Neuron (in vitro differentiated cells): ENCODE data around the gene PGD.
"Not testable (repeated sequence)": the region's sequence is repeated elsewhere in the genome, so short reads cannot be mapped to it uniquely, and the experiment has no call there.

Experiments
- H2AFZ ChIP-seq: one replicate; pipeline ENCODE4 v1.6.1; 2013; ENCODE audit warnings: low read depth, mild to moderate bottlenecking, inconsistent platforms, low read length, moderate library complexity
- H3K27me3 ChIP-seq: one replicate; pipeline ENCODE4 v1.6.1; 2013; ENCODE audit warnings: low read length; ENCODE audit not compliant: insufficient read depth
- H3K36me3 ChIP-seq: one replicate; pipeline ENCODE4 v1.6.1; 2013; ENCODE audit warnings: low read length; ENCODE audit not compliant: insufficient read depth
- H3K4me1 ChIP-seq: one replicate; pipeline ENCODE4 v1.6.1; 2013; ENCODE audit warnings: low read length; ENCODE audit not compliant: insufficient read depth
- H3K4me3 ChIP-seq: 2 replicates; pipeline ENCODE4 v1.5.1; 2013; ENCODE audit warnings: mild to moderate bottlenecking, low read length, moderate library complexity
- H3K9me3 ChIP-seq: one replicate; pipeline ENCODE4 v1.6.1; 2013; ENCODE audit warnings: low read length

The PGD gene

GRCh38 chr1:10415211-10415930, 16.5 kb downstream of the PGD start:
- no peak overlapping the region for H2AFZ ChIP-seq
- H3K27me3 ChIP-seq, result no peaks in the 10 kb centered on the region
- H3K9me3 ChIP-seq, result no peaks in the 10 kb centered on the region
- no peaks in the 10 kb centered on the region for H3K4me1 ChIP-seq
- H3K4me3 ChIP-seq, result no peak overlapping the region
- H3K36me3 ChIP-seq, result peaks cover 86% of the 10 kb centered on the region

- H3K36me3 ChIP-seq, result peaks cover 84% of the 10 kb centered on the region
- H2AFZ ChIP-seq, H3K9me3 ChIP-seq, H3K4me3 ChIP-seq, H3K27me3 ChIP-seq, H3K4me1 ChIP-seq: not testable (repeated sequence)
Observed at GRCh38 chr1:10415967-10416366, 17.1 kb downstream of the PGD start.

GRCh38 chr1:10418741-10419140, 19.9 kb downstream of the PGD start:
- H3K36me3 ChIP-seq, result peaks cover 70% of the 10 kb centered on the region
- H3K4me3 ChIP-seq, H3K9me3 ChIP-seq, H2AFZ ChIP-seq, H3K4me1 ChIP-seq, H3K27me3 ChIP-seq: not testable (repeated sequence)

GRCh38 chr1:10419351-10419750, 20.5 kb downstream of the PGD start:
- no peaks in the 10 kb centered on the region for H3K27me3 ChIP-seq
- no peaks in the 10 kb centered on the region for H3K4me1 ChIP-seq
- no peak overlapping the region for H2AFZ ChIP-seq
- peaks cover 64% of the 10 kb centered on the region for H3K36me3 ChIP-seq
- H3K4me3 ChIP-seq, result no peak overlapping the region
- no peaks in the 10 kb centered on the region for H3K9me3 ChIP-seq

GRCh38 chr1:10421637-10422036, 22.8 kb downstream of the PGD start:
- peaks cover 47% of the 10 kb centered on the region for H3K36me3 ChIP-seq
- H3K4me3 ChIP-seq, result no peak overlapping the region
- no peak overlapping the region for H2AFZ ChIP-seq
- no peaks in the 10 kb centered on the region for H3K27me3 ChIP-seq
- no peaks in the 10 kb centered on the region for H3K9me3 ChIP-seq
- H3K4me1 ChIP-seq, result no peaks in the 10 kb centered on the region

- no peak overlapping the region for H3K4me3 ChIP-seq
- no peaks in the 10 kb centered on the region for H3K27me3 ChIP-seq
- no peaks in the 10 kb centered on the region for H3K9me3 ChIP-seq
- no peak overlapping the region for H2AFZ ChIP-seq
- no peaks in the 10 kb centered on the region for H3K4me1 ChIP-seq
- peaks cover 28% of the 10 kb centered on the region for H3K36me3 ChIP-seq
Observed at GRCh38 chr1:10424034-10424433, 25.2 kb downstream of the PGD start.

- peaks cover 23% of the 10 kb centered on the region for H3K36me3 ChIP-seq
- no peak overlapping the region for H2AFZ ChIP-seq
- no peaks in the 10 kb centered on the region for H3K27me3 ChIP-seq
- H3K9me3 ChIP-seq, result no peaks in the 10 kb centered on the region
- H3K4me1 ChIP-seq, result peaks cover under 1% of the 10 kb centered on the region
- H3K4me3 ChIP-seq, result no peak overlapping the region
Observed at GRCh38 chr1:10424651-10425050, 25.8 kb downstream of the PGD start.

- not testable (repeated sequence) for H3K9me3 ChIP-seq, H3K27me3 ChIP-seq, H3K4me3 ChIP-seq, H3K4me1 ChIP-seq, H2AFZ ChIP-seq
- H3K36me3 ChIP-seq, result peaks cover 12% of the 10 kb centered on the region
Observed at GRCh38 chr1:10425826-10426534, 27.1 kb downstream of the PGD start.

GRCh38 chr1:10426535-10426848, 27.6 kb downstream of the PGD start:
- not testable (repeated sequence) for H3K4me3 ChIP-seq, H3K36me3 ChIP-seq, H3K27me3 ChIP-seq, H2AFZ ChIP-seq, H3K9me3 ChIP-seq
- H3K4me1 ChIP-seq, result peaks cover 10% of the 10 kb centered on the region

- Histone ChIP-seq H3K36me3 (peaks cover 6% of the 10 kb centered on the region), H2AFZ (no peak overlapping the region), H3K4me3 (no peak overlapping the region), H3K27me3 (no peaks in the 10 kb centered on the region), H3K9me3 (no peaks in the 10 kb centered on the region), H3K4me1 (peaks cover 11% of the 10 kb centered on the region)
Observed at GRCh38 chr1:10428984-10429383, 30.1 kb downstream of the PGD start.

GRCh38 chr1:10429868-10430215, 31.0 kb downstream of the PGD start:
- Histone ChIP-seq H2AFZ (no peak overlapping the region), H3K36me3 (peaks cover 6% of the 10 kb centered on the region), H3K9me3 (no peaks in the 10 kb centered on the region), H3K4me3 (peak overlapping the region; percentile 93), H3K27me3 (no peaks in the 10 kb centered on the region), H3K4me1 (peaks cover 11% of the 10 kb centered on the region)

GRCh38 chr1:10430216-10431069, 31.6 kb downstream of the PGD start, which contains the start of gene CENPS:
CENPS (plus strand) TSS chr1:10430433; CDS start chr1:10430518, 85 bp downstream.
- Histone ChIP-seq H2AFZ (peak within 1 kb of the TSS; percentile 83), H3K9me3 (no peaks in the 10 kb centered on the region), H3K4me3 (peak within 1 kb of the TSS; percentile 93), H3K36me3 (peaks cover 6% of the 10 kb centered on the region), H3K27me3 (no peaks in the 10 kb centered on the region), H3K4me1 (peaks cover 11% of the 10 kb centered on the region)

- Histone ChIP-seq H3K27me3 (no peaks in the 10 kb centered on the region), H3K36me3 (peaks cover 6% of the 10 kb centered on the region), H2AFZ (peak overlapping the region; percentile 83)
Observed at GRCh38 chr1:10431070-10431730, 32.3 kb downstream of the PGD start.

More at GRCh38 chr1:10431070-10431730, 32.3 kb downstream of the PGD start:
- H3K4me3 ChIP-seq, result peak overlapping the region; percentile 93
- H3K9me3 ChIP-seq, result no peaks in the 10 kb centered on the region
- H3K4me1 ChIP-seq, result peaks cover 11% of the 10 kb centered on the region
